Measurements from ENCODE around the gene HOXD3. TPM values are rescaled to one million over a fixed set of nuclear protein-coding genes. Genes with fewer than 3 reads are reported as not detected.

The HOXD3 gene
- total RNA-seq, 1 donor from 2014 or later: 0.30 TPM

Small RNAs within 50 kb of the gene (microRNA-seq; reads per million reads assigned to microRNA genes)
- gene MIR10B: 868 reads per million, percentile 82 among the genes with 10 or more reads in this experiment

Other genes starting within 250 kb of the HOXD3 start
- 38.8 TPM for gene LNPK, start 155.0 kb upstream of the HOXD3 start, total RNA-seq
- gene EVX2, start 73.3 kb upstream of the HOXD3 start, total RNA-seq: not detected
- gene HOXD13, start 64.6 kb upstream of the HOXD3 start, total RNA-seq: not detected
- not detected for gene HOXD12, start 57.5 kb upstream of the HOXD3 start, total RNA-seq
- gene HOXD11, start 50.0 kb upstream of the HOXD3 start, total RNA-seq: not detected
- gene HOXD10, start 40.5 kb upstream of the HOXD3 start, total RNA-seq: not detected
- gene HOXD9, start 34.6 kb upstream of the HOXD3 start, total RNA-seq: not detected
- 0.16 TPM for gene HOXD8, start 27.6 kb upstream of the HOXD3 start, total RNA-seq
- not detected for gene HOXD4, start 5.8 kb upstream of the HOXD3 start, total RNA-seq
- gene HOXD1, start 31.4 kb downstream of the HOXD3 start, total RNA-seq: not detected
- gene MTX2, start 112.1 kb downstream of the HOXD3 start, total RNA-seq: 51.0 TPM